Measurements from ENCODE around the gene MIGA1. TPM values are rescaled to one million over a fixed set of nuclear protein-coding genes. Genes with fewer than 3 reads are reported as not detected.

Gene MIGA1
- total and polyA plus RNA-seq, 2 donors: 3.9 to 9.2 TPM

GRCh38 chr1:77831566-77831965 is 52.1 kb downstream of the MIGA1 start:
- no peaks in the 10 kb centered on the region for H3K4me1 ChIP-seq (ENCODE audit: control insufficient read depth in 2 of 2, insufficient read depth in 2 of 2, low read length in 2 of 2)

GRCh38 chr1:77831976-77832711 is 52.7 kb downstream of the MIGA1 start:
- H3K4me3 ChIP-seq (ENCODE audit: low read length in 2 of 2): no peak overlapping the region
- WGBS: 88% methylated on average over 2 of the region's 2 CpGs
- no peak overlapping the region for H3K27ac ChIP-seq (ENCODE audit: low read depth in 1 of 2, low read length in 1 of 2)
- no peaks in the 10 kb centered on the region for H3K9me3 ChIP-seq (ENCODE audit: control insufficient read depth in 2 of 2, insufficient read depth in 1 of 2, low read length in 1 of 2)
- H3K4me1 ChIP-seq (ENCODE audit: control insufficient read depth in 2 of 2, insufficient read depth in 2 of 2, low read length in 2 of 2): no peaks in the 10 kb centered on the region
- H3K27me3 ChIP-seq (ENCODE audit: control insufficient read depth in 2 of 2, insufficient read depth in 1 of 2, low read length in 1 of 2): no peaks in the 10 kb centered on the region
- no peak for DNase-seq (ENCODE audit: low read depth in 6 of 9, low spot score in 9 of 9)
- H3K36me3 ChIP-seq (ENCODE audit: control insufficient read depth in 2 of 2, insufficient read depth in 2 of 2, low read length in 1 of 2): peaks cover 10 to 11% of the 10 kb centered on the region in 2 donors

More at GRCh38 chr1:77831566-77831965, 52.1 kb downstream of the MIGA1 start:
- no peaks in the 10 kb centered on the region for H3K9me3 ChIP-seq (ENCODE audit: control insufficient read depth in 2 of 2, insufficient read depth in 1 of 2, low read length in 1 of 2)
- H3K36me3 ChIP-seq (ENCODE audit: control insufficient read depth in 2 of 2, insufficient read depth in 2 of 2, low read length in 1 of 2): peaks cover 10 to 11% of the 10 kb centered on the region in 2 donors
- 97% methylated on average over 4 of the region's 4 CpGs for WGBS
- no peaks in the 10 kb centered on the region for H3K27me3 ChIP-seq (ENCODE audit: control insufficient read depth in 2 of 2, insufficient read depth in 1 of 2, low read length in 1 of 2)
- DNase-seq (ENCODE audit: low read depth in 6 of 9, low spot score in 9 of 9): no peak
- H3K27ac ChIP-seq (ENCODE audit: low read depth in 1 of 2, low read length in 1 of 2): no peak overlapping the region
- no peak overlapping the region for H3K4me3 ChIP-seq (ENCODE audit: low read length in 2 of 2)

- no peaks in the 10 kb centered on the region for H3K9me3 ChIP-seq (ENCODE audit: control insufficient read depth in 2 of 2, insufficient read depth in 1 of 2, low read length in 1 of 2)
- H3K4me3 ChIP-seq (ENCODE audit: low read length in 2 of 2): no peak overlapping the region
- DNase-seq (ENCODE audit: low read depth in 6 of 9, low spot score in 9 of 9): no peak
- no peaks in the 10 kb centered on the region for H3K27me3 ChIP-seq (ENCODE audit: control insufficient read depth in 2 of 2, insufficient read depth in 1 of 2, low read length in 1 of 2)
- no peaks in the 10 kb centered on the region for H3K4me1 ChIP-seq (ENCODE audit: control insufficient read depth in 2 of 2, insufficient read depth in 2 of 2, low read length in 2 of 2)
- H3K36me3 ChIP-seq (ENCODE audit: control insufficient read depth in 2 of 2, insufficient read depth in 2 of 2, low read length in 1 of 2): peaks cover 5 to 8% of the 10 kb centered on the region in 2 donors
- H3K27ac ChIP-seq (ENCODE audit: low read depth in 1 of 2, low read length in 1 of 2): no peak overlapping the region
Observed at GRCh38 chr1:77832901-77833300, 53.5 kb downstream of the MIGA1 start.

GRCh38 chr1:77833521-77834100 is 54.2 kb downstream of the MIGA1 start:
- no peaks in the 10 kb centered on the region for H3K4me1 ChIP-seq (ENCODE audit: control insufficient read depth in 2 of 2, insufficient read depth in 2 of 2, low read length in 2 of 2)
- no peaks in the 10 kb centered on the region for H3K9me3 ChIP-seq (ENCODE audit: control insufficient read depth in 2 of 2, insufficient read depth in 1 of 2, low read length in 1 of 2)
- no peak for DNase-seq (ENCODE audit: low read depth in 6 of 9, low spot score in 9 of 9)
- H3K27me3 ChIP-seq (ENCODE audit: control insufficient read depth in 2 of 2, insufficient read depth in 1 of 2, low read length in 1 of 2): no peaks in the 10 kb centered on the region
- peaks cover 5 to 8% of the 10 kb centered on the region in 2 donors for H3K36me3 ChIP-seq (ENCODE audit: control insufficient read depth in 2 of 2, insufficient read depth in 2 of 2, low read length in 1 of 2)
- WGBS: 98% methylated on average over 3 of the region's 3 CpGs
- H3K4me3 ChIP-seq (ENCODE audit: low read length in 2 of 2): no peak overlapping the region
- no peak overlapping the region for H3K27ac ChIP-seq (ENCODE audit: low read depth in 1 of 2, low read length in 1 of 2)

GRCh38 chr1:77834771-77835334 is 55.4 kb downstream of the MIGA1 start:
- Histone ChIP-seq H3K4me3 (ENCODE audit: low read length in 2 of 2) (no peak overlapping the region), H3K27ac (ENCODE audit: low read depth in 1 of 2, low read length in 1 of 2) (no peak overlapping the region), H3K27me3 (ENCODE audit: control insufficient read depth in 2 of 2, insufficient read depth in 1 of 2, low read length in 1 of 2) (no peaks in the 10 kb centered on the region), H3K9me3 (ENCODE audit: control insufficient read depth in 2 of 2, insufficient read depth in 1 of 2, low read length in 1 of 2) (no peaks in the 10 kb centered on the region), H3K4me1 (ENCODE audit: control insufficient read depth in 2 of 2, insufficient read depth in 2 of 2, low read length in 2 of 2) (no peaks in the 10 kb centered on the region), H3K36me3 (ENCODE audit: control insufficient read depth in 2 of 2, insufficient read depth in 2 of 2, low read length in 1 of 2) (peaks cover 5 to 8% of the 10 kb centered on the region in 2 donors)
- DNase-seq (ENCODE audit: low read depth in 6 of 9, low spot score in 9 of 9): no peak
- WGBS: 92% methylated on average over 2 of the region's 2 CpGs

- no peak overlapping the region for H3K4me3 ChIP-seq (ENCODE audit: low read length in 2 of 2)
- 96% methylated on average over 1 of the region's 1 CpG for WGBS
Observed at GRCh38 chr1:77841574-77841973, 62.1 kb downstream of the MIGA1 start.

GRCh38 chr1:77845951-77846350 is 66.5 kb downstream of the MIGA1 start:
- Histone ChIP-seq H3K27me3 (ENCODE audit: control insufficient read depth in 2 of 2, insufficient read depth in 1 of 2, low read length in 1 of 2) (no peaks in the 10 kb centered on the region), H3K4me1 (ENCODE audit: control insufficient read depth in 2 of 2, insufficient read depth in 2 of 2, low read length in 2 of 2) (peaks cover 0 to 2% of the 10 kb centered on the region in 2 donors), H3K9me3 (ENCODE audit: control insufficient read depth in 2 of 2, insufficient read depth in 1 of 2, low read length in 1 of 2) (no peaks in the 10 kb centered on the region), H3K4me3 (ENCODE audit: low read length in 2 of 2) (no peak overlapping the region), H3K36me3 (ENCODE audit: control insufficient read depth in 2 of 2, insufficient read depth in 2 of 2, low read length in 1 of 2) (peaks cover 2 to 3% of the 10 kb centered on the region in 2 donors), H3K27ac (ENCODE audit: low read depth in 1 of 2, low read length in 1 of 2) (no peak overlapping the region)
- 97% methylated on average over 1 of the region's 1 CpG for WGBS
- no peak for DNase-seq (ENCODE audit: low read depth in 6 of 9, low spot score in 9 of 9)

More at GRCh38 chr1:77841574-77841973, 62.1 kb downstream of the MIGA1 start:
- H3K27me3 ChIP-seq (ENCODE audit: control insufficient read depth in 2 of 2, insufficient read depth in 1 of 2, low read length in 1 of 2): no peaks in the 10 kb centered on the region
- H3K9me3 ChIP-seq (ENCODE audit: control insufficient read depth in 2 of 2, insufficient read depth in 1 of 2, low read length in 1 of 2): no peaks in the 10 kb centered on the region
- H3K27ac ChIP-seq (ENCODE audit: low read depth in 1 of 2, low read length in 1 of 2): no peak overlapping the region
- no peaks in the 10 kb centered on the region for H3K4me1 ChIP-seq (ENCODE audit: control insufficient read depth in 2 of 2, insufficient read depth in 2 of 2, low read length in 2 of 2)
- peaks cover 0 to 2% of the 10 kb centered on the region in 2 donors for H3K36me3 ChIP-seq (ENCODE audit: control insufficient read depth in 2 of 2, insufficient read depth in 2 of 2, low read length in 1 of 2)
- DNase-seq (ENCODE audit: low read depth in 6 of 9, low spot score in 9 of 9): no peak

GRCh38 chr1:77846966-77847365 is 67.5 kb downstream of the MIGA1 start:
- WGBS: 95% methylated on average over 3 of the region's 3 CpGs
- Histone ChIP-seq H3K4me3 (ENCODE audit: low read length in 2 of 2) (no peak overlapping the region), H3K27me3 (ENCODE audit: control insufficient read depth in 2 of 2, insufficient read depth in 1 of 2, low read length in 1 of 2) (no peaks in the 10 kb centered on the region), H3K4me1 (ENCODE audit: control insufficient read depth in 2 of 2, insufficient read depth in 2 of 2, low read length in 2 of 2) (peaks cover 0 to 2% of the 10 kb centered on the region in 2 donors), H3K9me3 (ENCODE audit: control insufficient read depth in 2 of 2, insufficient read depth in 1 of 2, low read length in 1 of 2) (no peaks in the 10 kb centered on the region), H3K36me3 (ENCODE audit: control insufficient read depth in 2 of 2, insufficient read depth in 2 of 2, low read length in 1 of 2) (peaks cover 2 to 3% of the 10 kb centered on the region in 2 donors), H3K27ac (ENCODE audit: low read depth in 1 of 2, low read length in 1 of 2) (no peak overlapping the region)
- DNase-seq (ENCODE audit: low read depth in 6 of 9, low spot score in 9 of 9): no peak

- H3K36me3 ChIP-seq (ENCODE audit: control insufficient read depth in 2 of 2, insufficient read depth in 2 of 2, low read length in 1 of 2): peaks cover 2 to 3% of the 10 kb centered on the region in 2 donors
- no peak overlapping the region for H3K27ac ChIP-seq (ENCODE audit: low read depth in 1 of 2, low read length in 1 of 2)
- peaks cover 0 to 2% of the 10 kb centered on the region in 2 donors for H3K4me1 ChIP-seq (ENCODE audit: control insufficient read depth in 2 of 2, insufficient read depth in 2 of 2, low read length in 2 of 2)
- H3K4me3 ChIP-seq (ENCODE audit: low read length in 2 of 2): no peak overlapping the region
- peak in 3 of 9 donors; percentile 0 to 38 (median 9) for DNase-seq (ENCODE audit: low read depth in 6 of 9, low spot score in 9 of 9)
- no peaks in the 10 kb centered on the region for H3K9me3 ChIP-seq (ENCODE audit: control insufficient read depth in 2 of 2, insufficient read depth in 1 of 2, low read length in 1 of 2)
- WGBS: 53% methylated on average over 9 of the region's 9 CpGs
- no peaks in the 10 kb centered on the region for H3K27me3 ChIP-seq (ENCODE audit: control insufficient read depth in 2 of 2, insufficient read depth in 1 of 2, low read length in 1 of 2)
Observed at GRCh38 chr1:77847621-77848080, 68.2 kb downstream of the MIGA1 start.
